Measurements from ENCODE around the gene UQCRH.

The UQCRH gene

DNA sequence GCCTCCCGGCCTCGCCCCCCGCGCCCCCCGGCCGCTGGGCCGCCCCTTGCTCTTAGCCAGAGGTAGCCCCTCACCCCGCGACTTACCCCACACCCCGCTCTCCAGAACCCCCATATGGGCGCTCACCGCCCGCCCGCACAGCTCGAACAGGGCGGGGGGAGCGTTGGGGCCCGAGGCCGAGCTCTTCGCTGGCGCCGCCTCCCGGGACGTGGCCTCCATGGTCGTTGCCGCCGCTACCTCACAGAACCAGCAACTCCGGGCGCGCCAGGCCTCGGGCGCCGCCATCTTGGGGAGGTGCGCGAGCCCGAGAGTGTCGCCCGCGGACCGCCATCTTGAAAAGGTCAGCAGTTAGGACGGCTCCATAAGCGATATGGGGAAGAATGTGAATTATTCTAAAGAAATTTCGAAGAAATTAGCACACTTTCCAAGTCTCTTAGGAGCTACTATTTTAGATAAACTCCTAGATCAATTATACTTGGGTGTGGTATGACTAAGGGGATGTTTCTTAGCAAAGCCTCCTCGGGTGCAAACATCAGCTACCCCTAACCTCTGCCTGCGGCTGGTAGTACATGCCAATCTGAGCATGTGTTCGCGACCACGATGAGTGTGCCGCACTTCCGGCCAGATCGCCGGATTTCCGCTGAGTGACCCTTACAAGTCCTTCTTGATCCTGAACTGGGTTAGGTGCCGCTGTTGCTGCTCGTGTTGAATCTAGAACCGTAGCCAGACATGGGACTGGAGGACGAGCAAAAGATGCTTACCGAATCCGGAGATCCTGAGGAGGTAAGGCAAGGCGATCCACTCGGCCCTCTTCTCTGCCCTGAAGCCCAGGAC is at the start of gene UQCRH, which contains the start of gene LRRC41:
Gene UQCRH (plus strand): TSS at position 661 of the 834 bp plus-strand sequence. CDS start 69 bp downstream, at position 730.
Gene LRRC41 (minus strand): TSS at position 579 of the 834 bp plus-strand sequence. CDS start 294 bp downstream, at position 285.
- peak; percentile 94 for DNase-seq

DNA sequence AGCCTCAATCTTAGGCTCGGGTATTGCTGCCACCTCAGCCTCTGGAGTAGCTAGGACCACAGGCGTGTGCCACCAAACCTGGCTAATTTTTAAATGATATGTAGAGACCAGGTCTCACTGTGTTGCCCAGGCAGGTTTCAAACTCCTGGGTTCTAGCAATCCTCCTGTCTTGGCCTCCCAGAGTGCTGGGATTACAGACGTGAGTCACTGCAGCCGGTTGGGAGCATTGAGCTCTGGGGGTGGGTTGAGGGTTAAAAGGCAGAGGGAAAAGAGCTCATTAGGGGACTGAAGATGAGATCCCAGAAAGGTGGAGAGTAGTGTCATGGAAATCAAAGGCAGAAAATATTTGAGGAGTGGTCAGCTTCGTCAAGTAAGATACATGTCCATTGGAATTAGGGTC is 48.8 kb upstream of the UQCRH start:
- DNase-seq = no peak

DNA sequence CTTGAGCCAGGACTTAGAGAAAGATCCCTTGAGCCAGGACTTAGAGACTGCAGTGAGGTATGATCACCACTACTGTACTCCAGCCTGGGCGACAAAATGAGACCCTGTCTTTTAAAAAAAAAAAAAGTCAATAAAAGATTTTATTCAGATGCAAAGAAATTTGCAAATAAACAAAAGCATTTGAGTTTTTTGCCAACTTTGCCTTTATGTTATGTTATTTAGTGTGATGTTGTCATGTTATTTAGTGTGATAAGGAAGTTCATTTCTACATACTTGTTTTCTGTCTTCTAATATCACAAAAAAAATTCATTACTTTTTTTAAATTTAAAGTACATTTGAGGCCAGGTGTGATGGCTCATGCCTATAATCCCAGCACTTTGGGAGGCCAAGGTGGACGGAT is 47.0 kb upstream of the UQCRH start:
- no peak for DNase-seq

DNA sequence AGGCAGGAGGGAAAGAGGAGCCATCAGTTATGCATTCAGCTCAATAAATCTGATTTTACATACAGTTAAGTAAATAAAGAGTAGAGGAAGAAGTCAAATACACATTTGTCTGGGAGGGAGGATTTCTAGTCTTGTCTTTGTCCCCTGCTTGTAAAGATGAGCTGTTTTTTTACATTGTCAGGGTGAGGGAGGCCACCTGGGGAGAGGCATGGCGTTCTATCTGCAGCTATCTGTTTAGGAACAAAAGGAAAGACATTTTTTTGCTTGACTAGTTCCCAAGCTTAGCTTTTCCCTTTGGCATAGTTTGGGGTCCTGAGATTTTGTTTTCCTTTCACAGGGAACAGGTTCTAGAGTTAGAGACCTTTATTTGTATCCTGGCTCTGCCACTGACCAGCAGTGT is 41.0 kb upstream of the UQCRH start:
- DNase-seq = no peak

GRCh38 chr1:46263146-46263545 is 40.4 kb upstream of the UQCRH start:
- no peak for DNase-seq

DNA sequence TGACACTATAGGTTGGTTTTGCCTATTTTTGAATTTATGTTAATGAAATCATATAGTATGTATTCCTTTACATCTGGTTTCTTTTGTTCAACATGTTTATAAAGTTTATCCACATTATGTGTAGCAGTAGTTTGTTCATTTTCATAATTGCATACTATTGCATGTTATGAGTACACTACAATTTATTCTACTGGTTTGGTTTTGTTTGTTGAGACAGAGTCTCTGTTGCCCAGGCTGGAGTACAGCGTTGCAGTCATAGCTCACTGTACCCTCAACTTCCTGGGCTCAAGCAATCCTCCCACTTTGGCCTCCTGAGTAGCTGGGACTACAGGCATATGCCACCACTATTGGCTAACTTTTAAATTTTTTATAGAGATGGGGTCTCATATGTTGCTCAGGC is 34.9 kb upstream of the UQCRH start:
- DNase-seq = no peak

- DNase-seq = no peak
These were observed 29.1 kb upstream of the UQCRH start for GRCh38 chr1:46274225-46275029.

GRCh38 chr1:46275030-46275337 is 28.5 kb upstream of the UQCRH start:
- no peak for DNase-seq

DNA sequence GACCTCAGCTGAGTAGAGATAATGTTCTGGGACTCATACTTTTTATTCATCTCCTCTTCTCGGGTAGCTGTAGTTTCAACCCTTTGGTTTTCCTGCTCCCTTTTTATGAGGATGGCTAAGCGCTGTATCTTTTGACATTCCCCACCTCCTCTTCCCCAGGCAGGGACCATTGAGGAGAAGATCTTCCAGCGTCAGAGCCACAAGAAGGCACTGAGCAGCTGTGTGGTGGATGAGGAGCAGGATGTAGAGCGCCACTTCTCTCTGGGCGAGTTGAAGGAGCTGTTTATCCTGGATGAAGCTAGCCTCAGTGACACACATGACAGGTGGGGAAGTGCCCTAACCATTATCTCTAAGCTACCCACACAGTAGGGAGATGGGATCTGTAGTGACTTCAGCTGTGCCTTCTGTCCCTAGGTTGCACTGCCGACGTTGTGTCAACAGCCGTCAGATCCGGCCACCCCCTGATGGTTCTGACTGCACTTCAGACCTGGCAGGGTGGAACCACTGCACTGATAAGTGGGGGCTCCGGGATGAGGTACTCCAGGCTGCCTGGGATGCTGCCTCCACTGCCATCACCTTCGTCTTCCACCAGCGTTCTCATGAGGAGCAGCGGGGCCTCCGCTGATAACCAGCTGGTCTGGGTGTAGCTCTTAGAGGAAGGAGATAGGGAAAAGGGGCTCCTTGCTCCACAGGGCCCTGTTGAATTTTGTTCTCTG is 25.7 kb upstream of the UQCRH start:
- DNase-seq = no peak

DNA sequence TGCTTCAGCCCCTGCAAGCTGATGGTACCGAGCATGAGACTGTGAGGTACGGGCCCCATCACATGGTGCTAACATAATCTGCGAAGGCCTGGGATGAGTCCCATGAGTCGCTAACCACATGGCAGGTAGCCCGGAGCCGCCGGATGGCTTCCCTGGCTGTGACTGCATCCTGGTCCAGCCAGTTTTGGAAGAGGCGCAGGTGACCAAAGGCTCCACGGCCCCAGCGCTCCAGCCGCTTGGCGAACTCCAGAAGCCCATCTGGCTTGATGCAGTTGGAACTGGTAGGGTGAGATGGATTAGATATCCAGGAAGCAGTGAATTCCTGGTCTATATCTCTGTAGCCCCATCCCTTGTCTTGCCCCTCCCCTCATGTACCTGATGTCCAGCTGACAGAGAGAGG is 24.7 kb upstream of the UQCRH start:
- no peak for DNase-seq

- DNase-seq = no peak
These were observed 23.4 kb upstream of the UQCRH start for GRCh38 chr1:46280092-46280491.

GRCh38 chr1:46281021-46281420 is 22.5 kb upstream of the UQCRH start:
- no peak for DNase-seq

GRCh38 chr1:46284058-46284457 is 19.4 kb upstream of the UQCRH start:
- DNase-seq = no peak

DNA sequence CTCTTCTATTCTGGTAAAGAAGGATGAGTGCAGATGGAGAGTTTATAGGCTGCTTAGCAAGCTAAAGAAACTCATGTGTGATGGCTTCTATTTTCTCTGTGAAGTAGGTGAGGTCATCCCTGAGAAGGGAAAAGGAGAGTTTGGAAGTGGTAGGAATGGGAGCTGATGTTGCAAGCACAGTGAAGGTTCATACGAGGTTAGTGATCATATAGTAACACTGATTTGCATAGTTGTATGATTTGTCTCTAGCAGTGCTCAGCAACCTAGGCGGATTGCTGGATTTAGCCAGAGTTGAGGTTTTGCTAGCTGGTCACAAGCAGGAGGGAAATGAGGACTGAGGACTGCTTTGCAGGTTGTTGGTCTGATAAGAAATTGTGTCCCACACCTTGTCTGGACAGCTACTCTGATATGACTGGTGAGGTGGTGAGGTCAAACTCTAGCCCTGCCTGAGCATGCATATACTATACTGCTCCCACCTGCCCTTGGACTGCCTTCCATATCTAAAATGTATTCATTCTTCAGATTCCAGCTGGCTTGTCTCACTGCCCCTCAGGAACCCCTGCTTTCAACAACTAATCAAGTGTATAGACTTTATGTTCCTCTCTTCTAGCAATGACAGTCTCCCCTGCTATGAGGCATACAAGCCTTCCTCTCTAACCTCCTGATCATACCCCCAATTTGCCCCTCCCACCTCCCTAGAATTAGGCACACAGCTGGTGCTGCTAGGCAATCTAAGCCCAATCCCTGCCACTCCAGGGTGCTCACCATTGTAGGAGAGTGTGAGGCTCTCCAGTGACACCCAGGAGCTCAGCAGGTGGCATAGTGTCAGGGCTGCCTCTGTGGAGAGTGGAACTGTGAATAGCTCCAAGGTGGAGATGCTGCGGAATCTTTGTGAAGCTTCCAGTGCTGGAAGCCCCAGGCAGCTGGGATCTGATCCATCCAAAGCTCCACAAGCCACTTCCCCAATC is 18.6 kb upstream of the UQCRH start:
- no peak for DNase-seq

- DNase-seq = peak; percentile 11
These were observed 17.6 kb upstream of the UQCRH start for GRCh38 chr1:46285730-46286477.

DNA sequence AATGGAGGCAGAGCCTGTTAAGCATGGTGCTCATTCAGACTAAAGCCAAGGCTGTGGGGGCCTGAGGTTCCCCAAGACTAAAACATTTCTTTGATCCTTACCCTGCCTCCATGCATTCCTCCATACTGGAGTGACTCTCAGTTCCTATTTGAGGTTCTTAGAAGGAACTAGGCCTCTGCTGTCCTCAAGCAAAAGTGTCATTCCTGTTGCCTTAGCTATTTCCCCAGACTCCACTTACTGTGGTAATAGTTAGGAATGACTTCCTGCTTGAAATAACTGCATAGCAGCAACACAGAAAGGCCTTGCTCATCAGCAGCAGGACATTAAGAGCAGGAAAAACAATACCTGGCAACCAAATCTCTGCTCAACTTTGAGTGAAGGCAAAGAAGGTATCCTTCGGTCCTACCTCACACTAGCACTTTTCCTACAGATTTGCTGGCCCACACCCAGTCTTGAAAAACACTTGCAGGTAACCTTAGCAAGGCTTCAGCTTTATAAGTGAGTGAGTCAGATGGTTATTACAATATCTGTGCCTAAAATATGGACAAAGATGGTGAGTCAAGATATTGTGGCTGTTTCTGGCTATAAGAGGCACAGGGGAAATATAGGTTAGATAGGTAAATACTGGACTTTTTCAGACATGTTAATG is 14.9 kb upstream of the UQCRH start:
- no peak for DNase-seq

- no peak for DNase-seq
These were observed 14.4 kb upstream of the UQCRH start for GRCh38 chr1:46289134-46289494.

DNA sequence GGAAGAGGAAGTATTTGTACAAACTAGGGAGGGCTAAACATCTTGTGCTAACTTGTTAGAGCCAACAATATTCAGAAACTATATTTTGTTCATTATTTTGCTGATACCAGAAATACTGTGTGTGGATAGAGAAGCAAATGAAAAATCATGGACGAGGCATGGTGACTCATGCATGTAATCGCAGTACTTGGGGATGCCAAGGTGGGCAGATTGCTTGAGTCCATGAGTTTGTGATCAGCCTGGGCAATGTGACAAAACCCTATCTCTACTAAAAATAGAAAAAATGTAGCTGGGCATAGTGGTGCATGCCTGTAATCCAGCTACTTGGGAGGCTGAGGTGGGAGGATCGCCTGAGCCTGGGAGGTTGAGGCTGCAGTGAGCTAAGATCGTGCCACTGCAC is 13.5 kb upstream of the UQCRH start:
- DNase-seq = no peak

DNA sequence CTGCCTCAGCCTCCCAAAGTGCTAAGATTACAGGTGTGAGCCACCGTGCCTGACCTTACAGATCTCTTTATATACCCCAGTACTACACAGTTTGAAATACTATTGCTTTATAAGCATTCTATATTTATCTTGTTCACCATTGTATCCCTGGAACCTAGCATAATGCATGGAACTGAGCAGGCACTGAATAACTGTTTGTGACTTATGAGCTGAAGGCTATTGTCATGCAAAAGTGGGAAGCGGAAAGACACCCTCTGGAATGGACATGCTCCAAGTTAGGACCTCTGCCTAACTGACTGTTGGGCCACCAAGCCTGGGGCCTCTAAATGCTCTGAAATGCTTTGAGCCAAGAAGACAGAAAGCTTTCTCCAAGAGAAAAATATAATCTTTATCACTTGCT is 8.2 kb upstream of the UQCRH start:
- no peak for DNase-seq

GRCh38 chr1:46298387-46298786 is 5.1 kb upstream of the UQCRH start:
- DNase-seq = no peak
